Measurements from ENCODE around the gene SGCD. TPM values are rescaled to one million over a fixed set of nuclear protein-coding genes. Genes with fewer than 3 reads are reported as not detected.

SGCD gene
- total and polyA plus RNA-seq, 4 donors = 0.79 to 20.9 (median 6.0) TPM

DNA sequence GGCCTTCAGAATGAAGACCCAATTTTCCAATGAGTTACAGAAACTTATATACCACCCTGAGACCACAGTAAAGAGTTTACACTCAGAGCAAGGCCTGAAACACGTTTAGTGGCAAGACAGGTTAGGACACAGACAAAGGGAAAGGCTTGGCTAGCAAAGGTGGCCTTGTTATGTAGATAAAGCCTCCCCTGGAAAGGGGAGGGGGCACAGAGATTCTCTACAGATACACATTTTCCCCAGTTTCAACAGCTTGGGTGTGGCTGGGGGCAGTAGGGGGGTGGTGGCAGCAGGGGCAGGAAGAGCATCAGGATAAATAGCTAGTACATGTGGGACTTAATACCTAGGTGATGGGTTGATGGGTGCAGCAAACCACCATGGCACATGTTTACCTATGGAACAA is 471.2 kb downstream of the SGCD start:
- WGBS, 2 donors = 40 to 42% methylated on average over 1 of the region's 1 CpG
- no peak overlapping the region for H3K27ac ChIP-seq (ENCODE audit: low read depth in 1 of 2, low read length in 1 of 2)

DNA sequence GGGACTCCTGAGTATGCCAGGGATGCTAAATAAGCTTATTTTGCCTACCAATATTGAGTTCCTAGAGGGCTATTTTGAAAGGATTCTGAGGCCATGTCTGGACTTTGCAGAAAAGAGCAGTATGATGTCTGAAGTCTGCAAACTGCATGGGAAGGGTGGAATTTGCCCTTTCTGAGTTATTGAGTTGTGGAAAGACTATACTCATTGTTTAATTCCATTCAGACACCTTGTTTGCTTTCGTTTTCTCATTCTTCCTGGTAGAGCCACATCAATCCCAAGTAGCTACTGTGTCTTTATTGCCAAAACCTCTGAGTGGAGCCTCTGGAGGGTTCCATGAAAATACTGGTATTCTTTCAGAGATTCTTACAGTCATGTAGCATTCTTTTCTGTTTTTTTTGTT is 472.2 kb downstream of the SGCD start:
- no peaks in the 10 kb centered on the region for H3K27me3 ChIP-seq (ENCODE audit: control insufficient read depth in 3 of 3, insufficient read depth in 3 of 3, low read length in 2 of 3)
- ATAC-seq (ENCODE audit: insufficient read depth, low FRiP score) (no peak), DNase-seq (no peak)
- no peaks in the 10 kb centered on the region for H3K36me3 ChIP-seq (ENCODE audit: control insufficient read depth in 4 of 4, insufficient read depth in 4 of 4, low read length in 4 of 4)
- 56 to 71% methylated on average over 1 of the region's 1 CpG for WGBS, 2 donors
- TF ChIP-seq, protein P1, sequence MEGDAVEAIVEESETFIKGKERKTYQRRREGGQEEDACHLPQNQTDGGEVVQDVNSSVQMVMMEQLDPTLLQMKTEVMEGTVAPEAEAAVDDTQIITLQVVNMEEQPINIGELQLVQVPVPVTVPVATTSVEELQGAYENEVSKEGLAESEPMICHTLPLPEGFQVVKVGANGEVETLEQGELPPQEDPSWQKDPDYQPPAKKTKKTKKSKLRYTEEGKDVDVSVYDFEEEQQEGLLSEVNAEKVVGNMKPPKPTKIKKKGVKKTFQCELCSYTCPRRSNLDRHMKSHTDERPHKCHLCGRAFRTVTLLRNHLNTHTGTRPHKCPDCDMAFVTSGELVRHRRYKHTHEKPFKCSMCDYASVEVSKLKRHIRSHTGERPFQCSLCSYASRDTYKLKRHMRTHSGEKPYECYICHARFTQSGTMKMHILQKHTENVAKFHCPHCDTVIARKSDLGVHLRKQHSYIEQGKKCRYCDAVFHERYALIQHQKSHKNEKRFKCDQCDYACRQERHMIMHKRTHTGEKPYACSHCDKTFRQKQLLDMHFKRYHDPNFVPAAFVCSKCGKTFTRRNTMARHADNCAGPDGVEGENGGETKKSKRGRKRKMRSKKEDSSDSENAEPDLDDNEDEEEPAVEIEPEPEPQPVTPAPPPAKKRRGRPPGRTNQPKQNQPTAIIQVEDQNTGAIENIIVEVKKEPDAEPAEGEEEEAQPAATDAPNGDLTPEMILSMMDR (IDR thresholded peaks at IDR 0.05; ENCODE audit: control extremely low read depth, extremely low read depth) = no peak
- H3K27ac ChIP-seq (ENCODE audit: low read depth in 1 of 2, low read length in 1 of 2) = no peak overlapping the region
- H3K4me1 ChIP-seq (ENCODE audit: control insufficient read depth in 5 of 5, insufficient read depth in 5 of 5, low read length in 5 of 5) = peaks cover 0 to 3% (median 0%) of the 10 kb centered on the region in 5 donors
- H3K4me3 ChIP-seq = no peak overlapping the region
- H3K9me3 ChIP-seq (ENCODE audit: control insufficient read depth in 4 of 4, insufficient read depth in 3 of 4, low read length in 3 of 4) = no peaks in the 10 kb centered on the region
- no peak overlapping the region for H3K9ac ChIP-seq (ENCODE audit: insufficient read depth in 1 of 2, low read length in 2 of 2)

More for the DNA sequence above, 471.2 kb downstream of the SGCD start:
- ATAC-seq (ENCODE audit: insufficient read depth, low FRiP score) = no peak
- Histone ChIP-seq H3K9ac (ENCODE audit: insufficient read depth in 1 of 2, low read length in 2 of 2) (no peak overlapping the region), H3K4me1 (ENCODE audit: control insufficient read depth in 5 of 5, insufficient read depth in 5 of 5, low read length in 5 of 5) (peaks cover 0 to 1% (median 0%) of the 10 kb centered on the region in 5 donors), H3K36me3 (ENCODE audit: control insufficient read depth in 4 of 4, insufficient read depth in 4 of 4, low read length in 4 of 4) (no peaks in the 10 kb centered on the region), H3K9me3 (ENCODE audit: control insufficient read depth in 4 of 4, insufficient read depth in 3 of 4, low read length in 3 of 4) (no peaks in the 10 kb centered on the region), H3K4me3 (no peak overlapping the region), H3K27me3 (ENCODE audit: control insufficient read depth in 3 of 3, insufficient read depth in 3 of 3, low read length in 2 of 3) (no peaks in the 10 kb centered on the region)
- TF ChIP-seq, protein P1 (IDR thresholded peaks at IDR 0.05; ENCODE audit: control extremely low read depth, extremely low read depth) = no peak
- no peak for DNase-seq

- H3K9ac ChIP-seq (ENCODE audit: insufficient read depth in 1 of 2, low read length in 2 of 2) = no peak overlapping the region
- WGBS, 2 donors = 51 to 57% methylated on average over 3 of the region's 3 CpGs
- ATAC-seq (ENCODE audit: insufficient read depth, low FRiP score) = no peak
- no peak for DNase-seq
- H3K4me1 ChIP-seq (ENCODE audit: control insufficient read depth in 5 of 5, insufficient read depth in 5 of 5, low read length in 5 of 5) = peaks cover 0 to 3% (median 0%) of the 10 kb centered on the region in 5 donors
- no peak overlapping the region for H3K4me3 ChIP-seq
- no peaks in the 10 kb centered on the region for H3K36me3 ChIP-seq (ENCODE audit: control insufficient read depth in 4 of 4, insufficient read depth in 4 of 4, low read length in 4 of 4)
- no peaks in the 10 kb centered on the region for H3K27me3 ChIP-seq (ENCODE audit: control insufficient read depth in 3 of 3, insufficient read depth in 3 of 3, low read length in 2 of 3)
- TF ChIP-seq, protein P1 (IDR thresholded peaks at IDR 0.05; ENCODE audit: control extremely low read depth, extremely low read depth) = no peak
- H3K9me3 ChIP-seq (ENCODE audit: control insufficient read depth in 4 of 4, insufficient read depth in 3 of 4, low read length in 3 of 4) = no peaks in the 10 kb centered on the region
- no peak overlapping the region for H3K27ac ChIP-seq (ENCODE audit: low read depth in 1 of 2, low read length in 1 of 2)
Observed at GRCh38 chr5:156800929-156801328, 474.0 kb downstream of the SGCD start.

DNA sequence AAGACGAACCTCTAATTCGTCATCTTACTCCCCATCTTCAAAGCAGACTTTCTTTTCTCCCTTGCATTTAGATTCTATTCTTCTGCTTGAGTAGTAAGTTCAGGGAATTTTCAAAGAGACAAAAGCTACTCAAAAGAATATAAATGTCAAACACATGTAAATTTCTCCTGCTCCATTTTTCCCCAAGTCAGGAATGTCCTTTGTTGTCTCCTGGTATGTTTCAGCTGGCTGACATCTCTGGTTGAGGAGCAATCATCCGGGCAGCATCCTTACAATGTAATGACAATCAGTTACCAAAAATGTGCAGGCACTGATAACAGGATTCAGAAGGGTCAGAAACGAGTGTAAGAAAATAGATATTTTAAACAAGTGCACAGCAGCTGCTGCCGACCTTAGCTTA is 475.5 kb downstream of the SGCD start:
- ATAC-seq (ENCODE audit: insufficient read depth, low FRiP score) = no peak
- WGBS, 2 donors = 67 to 68% methylated on average over 5 of the region's 5 CpGs
- TF ChIP-seq, protein P1 (IDR thresholded peaks at IDR 0.05; ENCODE audit: control extremely low read depth, extremely low read depth) = no peak

More for the DNA sequence above, 475.5 kb downstream of the SGCD start:
- H3K36me3 ChIP-seq (ENCODE audit: control insufficient read depth in 4 of 4, insufficient read depth in 4 of 4, low read length in 4 of 4) = no peaks in the 10 kb centered on the region
- peaks cover 0 to 3% (median 0%) of the 10 kb centered on the region in 4 donors for H3K9me3 ChIP-seq (ENCODE audit: control insufficient read depth in 4 of 4, insufficient read depth in 3 of 4, low read length in 3 of 4)
- H3K4me1 ChIP-seq (ENCODE audit: control insufficient read depth in 5 of 5, insufficient read depth in 5 of 5, low read length in 5 of 5) = peaks cover 0 to 3% (median 0%) of the 10 kb centered on the region in 5 donors
- no peak overlapping the region for H3K9ac ChIP-seq (ENCODE audit: insufficient read depth in 1 of 2, low read length in 2 of 2)
- H3K27me3 ChIP-seq (ENCODE audit: control insufficient read depth in 3 of 3, insufficient read depth in 3 of 3, low read length in 2 of 3) = no peaks in the 10 kb centered on the region
- no peak overlapping the region for H3K27ac ChIP-seq (ENCODE audit: low read depth in 1 of 2, low read length in 1 of 2)
- DNase-seq = no peak
- no peak overlapping the region for H3K4me3 ChIP-seq
